Neutrophil (primary cell): ENCODE data around the gene TAX1BP1.

Source experiments
- H3K27ac ChIP-seq: fragments of 200-600 bp; sonication (generic); 2 replicates; pipeline ENCODE4 v1.5.1; 2016; ENCODE audit warnings: mild to moderate bottlenecking, moderate library complexity
- H3K27me3 ChIP-seq: fragments of 200-600 bp; sonication (generic); 2 replicates; pipeline ENCODE4 v1.6.0; 2016; ENCODE audit warnings: mild to moderate bottlenecking
- H3K36me3 ChIP-seq: fragments of 200-600 bp; sonication (generic); 2 replicates; pipeline ENCODE4 v1.5.1; 2017
- H3K4me1 ChIP-seq, 2 experiments: fragments of 200-600 bp in 1 of 2; sonication (generic) in 1 of 2; 1 replicate in 1 of 2; 2 replicates in 1 of 2; pipeline versions ENCODE4 v1.5.1 to v1.6.1; 2013 to 2016; ENCODE audit warnings: low read depth in 1 of 2, low read length in 1 of 2, mild to moderate bottlenecking in 1 of 2, moderate library complexity in 1 of 2; ENCODE audit not compliant: control insufficient read depth in 1 of 2, insufficient read depth in 1 of 2
- H3K4me3 ChIP-seq, 2 experiments: fragments of 200-600 bp in 1 of 2; sonication (generic) in 1 of 2; 1 replicate in 1 of 2; 2 replicates in 1 of 2; pipeline ENCODE4 v1.5.1; 2013 to 2016; ENCODE audit warnings: low read depth in 1 of 2, low read length in 1 of 2, mild to moderate bottlenecking in 1 of 2, moderate library complexity in 1 of 2
- H3K9me3 ChIP-seq: fragments of 200-600 bp; sonication (generic); 2 replicates; pipeline ENCODE4 v1.5.1; 2016
- TF ChIP-seq, protein P1 (sequence below): fragments of 200-600 bp; sonication (generic); IDR thresholded peaks from 2 replicates; pipeline ENCODE4 v1.5.1; 2016; ENCODE audit warnings: antibody characterized with exemption

TAX1BP1 gene

DNA sequence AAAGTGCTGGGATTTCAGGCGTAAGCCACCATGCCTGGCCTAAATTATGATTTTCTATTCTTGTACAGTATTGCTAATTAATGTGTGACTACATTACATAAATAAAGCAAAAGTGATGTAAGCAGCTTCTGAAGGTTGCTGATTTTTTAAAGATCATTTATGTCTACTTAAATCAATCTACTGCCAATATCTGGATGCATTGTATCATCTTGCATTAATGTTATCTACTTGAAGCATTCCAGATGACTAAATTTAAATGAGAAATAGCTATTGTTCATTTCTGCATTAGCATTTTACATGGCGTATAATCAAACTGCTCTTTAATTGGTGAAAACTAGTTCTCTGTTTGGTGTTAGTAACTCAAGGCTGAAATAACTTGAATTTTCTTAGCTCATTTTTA lies 40.2 kb upstream of the TAX1BP1 start:
- TF ChIP-seq, protein P1, sequence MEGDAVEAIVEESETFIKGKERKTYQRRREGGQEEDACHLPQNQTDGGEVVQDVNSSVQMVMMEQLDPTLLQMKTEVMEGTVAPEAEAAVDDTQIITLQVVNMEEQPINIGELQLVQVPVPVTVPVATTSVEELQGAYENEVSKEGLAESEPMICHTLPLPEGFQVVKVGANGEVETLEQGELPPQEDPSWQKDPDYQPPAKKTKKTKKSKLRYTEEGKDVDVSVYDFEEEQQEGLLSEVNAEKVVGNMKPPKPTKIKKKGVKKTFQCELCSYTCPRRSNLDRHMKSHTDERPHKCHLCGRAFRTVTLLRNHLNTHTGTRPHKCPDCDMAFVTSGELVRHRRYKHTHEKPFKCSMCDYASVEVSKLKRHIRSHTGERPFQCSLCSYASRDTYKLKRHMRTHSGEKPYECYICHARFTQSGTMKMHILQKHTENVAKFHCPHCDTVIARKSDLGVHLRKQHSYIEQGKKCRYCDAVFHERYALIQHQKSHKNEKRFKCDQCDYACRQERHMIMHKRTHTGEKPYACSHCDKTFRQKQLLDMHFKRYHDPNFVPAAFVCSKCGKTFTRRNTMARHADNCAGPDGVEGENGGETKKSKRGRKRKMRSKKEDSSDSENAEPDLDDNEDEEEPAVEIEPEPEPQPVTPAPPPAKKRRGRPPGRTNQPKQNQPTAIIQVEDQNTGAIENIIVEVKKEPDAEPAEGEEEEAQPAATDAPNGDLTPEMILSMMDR: no peak

DNA sequence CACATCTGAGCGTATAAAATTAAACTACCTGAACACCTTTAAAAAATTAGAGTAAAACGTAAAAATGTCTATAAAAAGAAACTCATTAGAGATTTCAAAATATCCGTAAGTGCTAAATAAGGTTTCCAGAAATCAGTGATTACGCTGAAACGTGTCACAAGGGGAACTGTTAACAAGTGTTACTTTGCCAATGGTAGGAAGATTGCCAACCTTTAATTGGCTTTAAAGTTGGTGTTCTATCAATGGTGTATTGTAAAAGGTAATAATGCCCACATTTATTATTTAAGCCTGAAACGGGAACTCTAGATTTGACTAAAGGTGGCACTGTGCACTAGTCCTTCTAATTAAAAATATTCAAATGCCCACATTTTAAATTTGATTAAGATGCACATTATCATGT lies 39.5 kb upstream of the TAX1BP1 start:
- H3K36me3 ChIP-seq: no peaks in the 10 kb centered on the region
- no peak overlapping the region for H3K4me3 ChIP-seq
- no peak overlapping the region for H3K27ac ChIP-seq
- TF ChIP-seq, protein P1: no peak
- no peaks in the 10 kb centered on the region for H3K27me3 ChIP-seq
- peaks cover 20 to 22% of the 10 kb centered on the region in 2 experiments for H3K4me1 ChIP-seq
- no peaks in the 10 kb centered on the region for H3K9me3 ChIP-seq

More for the DNA sequence above, 40.2 kb upstream of the TAX1BP1 start:
- H3K27ac ChIP-seq: no peak overlapping the region
- H3K36me3 ChIP-seq: no peaks in the 10 kb centered on the region
- H3K9me3 ChIP-seq: no peaks in the 10 kb centered on the region
- H3K27me3 ChIP-seq: no peaks in the 10 kb centered on the region
- no peak overlapping the region for H3K4me3 ChIP-seq
- H3K4me1 ChIP-seq: peaks cover 20 to 22% of the 10 kb centered on the region in 2 experiments

DNA sequence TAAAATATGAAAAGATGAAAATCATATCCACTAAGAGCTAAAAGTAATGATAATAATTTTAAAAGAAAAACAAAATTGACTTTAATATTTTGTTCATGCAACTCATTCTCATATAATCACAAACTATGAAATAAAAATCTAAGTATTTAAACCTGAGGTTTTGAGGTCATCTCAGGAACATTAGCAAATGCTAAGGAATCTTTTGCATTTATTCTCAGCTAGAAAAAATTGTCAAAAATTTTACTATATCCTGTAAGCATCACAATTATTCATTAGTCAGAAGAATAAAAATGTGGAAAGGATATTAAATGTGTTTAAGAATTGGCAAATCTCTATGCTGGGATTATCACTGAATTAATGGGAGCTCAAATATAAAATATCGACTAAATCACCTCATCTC lies 36.8 kb upstream of the TAX1BP1 start:
- Histone ChIP-seq H3K27ac (no peak overlapping the region), H3K9me3 (no peaks in the 10 kb centered on the region), H3K36me3 (no peaks in the 10 kb centered on the region), H3K4me1 (peaks cover 7 to 8% of the 10 kb centered on the region in 2 experiments), H3K27me3 (no peaks in the 10 kb centered on the region), H3K4me3 (no peak overlapping the region)
- TF ChIP-seq, protein P1: no peak

DNA sequence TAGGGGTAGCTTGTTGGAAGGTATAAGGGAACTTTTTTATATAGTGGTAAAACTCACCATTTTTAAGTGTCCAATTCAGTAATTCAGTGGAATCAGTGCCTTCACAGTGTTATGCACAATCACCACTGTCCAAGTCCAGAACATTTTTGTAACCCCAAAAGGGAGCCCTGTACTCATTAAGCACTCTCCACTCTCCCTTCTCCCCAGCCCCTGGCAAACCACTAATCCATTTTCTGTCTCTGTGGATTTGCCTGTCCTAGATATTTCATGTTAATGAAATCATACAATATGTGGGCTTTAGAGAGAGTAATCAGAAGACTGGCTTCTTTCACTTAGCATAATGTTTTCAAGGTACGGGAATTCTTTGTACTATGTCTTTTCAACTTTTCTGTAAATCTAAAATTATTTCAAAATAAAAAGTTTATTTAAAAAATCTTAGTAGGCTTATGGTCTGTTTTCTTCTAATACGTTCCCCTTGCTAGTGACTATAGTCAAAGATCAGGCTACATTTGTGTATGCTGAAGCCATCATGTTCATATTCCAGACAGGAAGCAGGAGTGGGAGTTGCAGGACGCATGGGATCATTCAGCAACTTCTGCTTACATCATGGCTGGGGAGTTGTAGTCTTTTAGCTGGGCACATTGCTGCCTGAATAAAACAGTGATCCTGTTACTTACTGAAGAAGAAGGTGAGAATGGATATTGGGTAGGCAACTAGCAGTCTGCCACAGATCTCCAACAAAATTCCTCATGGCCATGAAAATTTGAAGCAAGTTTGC lies 35.4 kb upstream of the TAX1BP1 start:
- H3K36me3 ChIP-seq: no peaks in the 10 kb centered on the region

DNA sequence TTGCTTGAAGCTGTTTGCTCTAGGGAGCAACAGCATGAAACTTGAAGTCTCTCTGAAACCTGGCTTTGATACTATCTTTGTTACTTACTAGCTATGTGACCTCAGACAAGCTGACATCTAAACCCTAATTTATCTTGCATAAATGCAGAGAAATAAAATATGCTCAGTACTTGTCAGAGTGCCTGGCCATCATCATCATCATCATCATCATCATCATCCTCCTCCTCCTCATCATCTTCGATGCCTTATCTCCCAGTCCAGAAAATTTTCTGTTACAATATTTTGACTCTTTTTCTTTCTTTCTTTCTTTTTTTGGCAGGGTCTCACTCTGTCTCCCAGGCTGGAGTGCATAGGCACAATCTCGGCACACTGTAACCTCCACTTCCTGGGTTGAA lies 34.8 kb upstream of the TAX1BP1 start:
- Histone ChIP-seq H3K9me3 (no peaks in the 10 kb centered on the region), H3K4me1 (no peaks in the 10 kb centered on the region), H3K4me3 (no peak overlapping the region), H3K27ac (no peak overlapping the region), H3K36me3 (no peaks in the 10 kb centered on the region), H3K27me3 (no peaks in the 10 kb centered on the region)
- TF ChIP-seq, protein P1: no peak

More for the DNA sequence above, 35.4 kb upstream of the TAX1BP1 start:
- no peaks in the 10 kb centered on the region for H3K27me3 ChIP-seq
- no peaks in the 10 kb centered on the region for H3K4me1 ChIP-seq
- TF ChIP-seq, protein P1: no peak
- no peak overlapping the region for H3K4me3 ChIP-seq
- no peaks in the 10 kb centered on the region for H3K9me3 ChIP-seq
- no peak overlapping the region for H3K27ac ChIP-seq
